GM18502 (cell line): Measurements from ENCODE around the gene REEP6.
"Not testable (repeated sequence)": the region's sequence is repeated elsewhere in the genome, so short reads cannot be mapped to it uniquely, and the experiment has no call there.

Experiments
- ATAC-seq: cut with Tn5 transposase; IDR thresholded peaks from one replicate; pipeline ENCODE4 v1.9.1; 2021; ENCODE audit warnings: mild to moderate bottlenecking; ENCODE audit not compliant: unreplicated experiment, poor library complexity

Gene REEP6

GRCh38 chr19:1539749-1540148 is 48.8 kb downstream of the REEP6 start:
- not testable (repeated sequence) for ATAC-seq

DNA sequence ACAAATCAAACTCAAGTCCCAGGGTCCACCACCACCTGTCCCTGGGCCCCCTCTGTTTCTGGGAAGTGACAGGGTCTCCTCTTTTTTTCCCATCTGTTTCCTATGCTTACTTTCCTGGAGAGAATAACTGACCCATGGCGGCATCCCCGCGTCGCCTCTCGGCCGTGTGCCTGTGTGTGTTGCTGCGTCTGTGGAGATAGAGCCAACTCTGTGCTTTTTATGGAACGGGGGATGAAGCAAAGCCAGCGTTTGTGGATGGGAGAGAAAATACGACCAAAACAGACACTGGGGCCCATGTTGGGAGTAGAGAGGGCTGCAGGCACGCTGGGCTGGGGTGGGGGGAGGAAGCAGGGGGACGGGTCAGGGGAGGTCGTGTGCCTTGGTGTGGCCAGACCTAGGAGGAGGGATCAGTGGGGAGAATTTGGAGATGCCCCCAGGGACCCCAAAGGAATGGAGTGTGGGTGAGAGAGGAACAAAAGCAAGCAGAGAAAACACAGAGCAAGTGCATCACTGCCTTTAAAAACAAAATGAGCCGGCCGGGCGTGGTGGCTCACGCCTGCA is 49.5 kb downstream of the REEP6 start:
- ATAC-seq, result no peak
